Mesenchymal stem cell (in vitro differentiated cells and primary cell): ENCODE measurements around the gene QDPR.
A peak's percentile ranks its signal among the peaks of the same experiment; 100 is the strongest.

Source experiments
- DNase-seq: peaks from one replicate; pipeline ENCODE4 v3.0.0-alpha.2; 2013
- H2AFZ ChIP-seq: one replicate; pipeline ENCODE4 v1.6.1; 2013; ENCODE audit warnings: low read depth, mild to moderate bottlenecking, control low read depth, inconsistent platforms, low read length, moderate library complexity
- H2AK5ac ChIP-seq: 2 replicates; pipeline ENCODE4 v1.6.1; 2013; ENCODE audit warnings: low read length, moderate library complexity, mild to moderate bottlenecking, inconsistent platforms; ENCODE audit not compliant: severe bottlenecking
- H2BK120ac ChIP-seq: one replicate; pipeline ENCODE4 v1.6.1; 2013; ENCODE audit warnings: low read depth, mild to moderate bottlenecking, inconsistent platforms, low read length, moderate library complexity
- H2BK12ac ChIP-seq, 2 experiments: one replicate each; pipeline ENCODE4 v1.6.1; 2013; ENCODE audit warnings: inconsistent platforms in 2 of 2, low read length in 2 of 2, mild to moderate bottlenecking in 2 of 2, moderate library complexity in 2 of 2, control low read depth in 1 of 2
- H2BK15ac ChIP-seq: one replicate; pipeline ENCODE4 v1.6.1; 2013; ENCODE audit warnings: mild to moderate bottlenecking, low read depth, inconsistent platforms; ENCODE audit not compliant: poor library complexity, severe bottlenecking
- H2BK5ac ChIP-seq: 2 replicates; pipeline ENCODE4 v1.6.1; 2013; ENCODE audit warnings: low read depth, mild to moderate bottlenecking, low read length, control low read depth, inconsistent platforms; ENCODE audit not compliant: poor library complexity, severe bottlenecking
- H3K14ac ChIP-seq, 2 experiments: one replicate each; pipeline ENCODE4 v1.6.1; 2013; ENCODE audit warnings: inconsistent platforms in 2 of 2, low read length in 2 of 2, control low read depth in 1 of 2, mild to moderate bottlenecking in 1 of 2, moderate library complexity in 1 of 2
- H3K18ac ChIP-seq, 2 experiments: one replicate each; pipeline ENCODE4 v1.6.1; 2013; ENCODE audit warnings: inconsistent platforms in 2 of 2, low read length in 2 of 2, control low read depth in 1 of 2, low read depth in 1 of 2, mild to moderate bottlenecking in 1 of 2
- H3K23ac ChIP-seq, 2 experiments: one replicate each; pipeline ENCODE4 v1.6.1; 2013; ENCODE audit warnings: inconsistent platforms in 2 of 2, low read length in 2 of 2, mild to moderate bottlenecking in 2 of 2, moderate library complexity in 2 of 2, control low read depth in 1 of 2
- H3K27ac ChIP-seq: 2 replicates; pipeline ENCODE4 v1.5.1; 2013; ENCODE audit warnings: mild to moderate bottlenecking, moderate library complexity, low read length, control low read depth, inconsistent platforms; ENCODE audit not compliant: poor library complexity, severe bottlenecking
- H3K27me3 ChIP-seq, 2 experiments: 2 replicates each; pipeline versions ENCODE4 v1.6.1 to v1.7.0; 2013; ENCODE audit warnings: low read length in 2 of 2, mild to moderate bottlenecking in 2 of 2, moderate library complexity in 2 of 2, control low read depth in 1 of 2, inconsistent platforms in 1 of 2; ENCODE audit not compliant: control insufficient read depth in 1 of 2, insufficient read depth in 1 of 2
- H3K36me3 ChIP-seq, 2 experiments: 2 replicates each; pipeline versions ENCODE4 v1.6.1 to v1.7.0; 2013; ENCODE audit warnings: low read length in 2 of 2, control low read depth in 1 of 2, inconsistent platforms in 1 of 2, low read depth in 1 of 2, mild to moderate bottlenecking in 1 of 2; ENCODE audit not compliant: insufficient read depth in 2 of 2, control insufficient read depth in 1 of 2
- H3K4ac ChIP-seq, 2 experiments: one replicate each; pipeline ENCODE4 v1.6.1; 2013; ENCODE audit warnings: inconsistent platforms in 2 of 2, low read length in 2 of 2, mild to moderate bottlenecking in 2 of 2, moderate library complexity in 2 of 2, control low read depth in 1 of 2, low read depth in 1 of 2
- H3K4me1 ChIP-seq: 2 replicates; pipeline ENCODE4 v1.6.1; 2013; ENCODE audit warnings: low read depth, low read length, control low read depth; ENCODE audit not compliant: control insufficient read depth, insufficient read depth
- H3K4me2 ChIP-seq: 2 replicates; pipeline ENCODE4 v1.6.1; 2013; ENCODE audit warnings: low read length, mild to moderate bottlenecking, inconsistent platforms; ENCODE audit not compliant: poor library complexity, severe bottlenecking
- H3K4me3 ChIP-seq, 2 experiments: 2 replicates each; pipeline versions ENCODE4 v1.5.1 to v1.7.0; 2013; ENCODE audit warnings: low read length in 2 of 2, mild to moderate bottlenecking in 2 of 2, control low read depth in 1 of 2, low read depth in 1 of 2; ENCODE audit not compliant: insufficient read depth in 1 of 2
- H3K79me1 ChIP-seq: replicated peaks from 2 replicates; pipeline ENCODE4 v1.6.1; 2013; ENCODE audit warnings: mild to moderate bottlenecking, control low read depth, low read length, inconsistent platforms; ENCODE audit not compliant: poor library complexity, severe bottlenecking
- H3K9ac ChIP-seq: 2 replicates; pipeline ENCODE4 v1.7.0; 2013; ENCODE audit warnings: mild to moderate bottlenecking, low read length, moderate library complexity
- H3K9me3 ChIP-seq: 2 replicates; pipeline ENCODE4 v1.7.0; 2013; ENCODE audit warnings: mild to moderate bottlenecking, low read length; ENCODE audit not compliant: control insufficient read depth
- H4K8ac ChIP-seq: one replicate; pipeline ENCODE4 v1.6.1; 2013; ENCODE audit warnings: inconsistent platforms, mild to moderate bottlenecking, low read length, moderate library complexity
- H4K91ac ChIP-seq: one replicate; pipeline ENCODE4 v1.6.1; 2013; ENCODE audit warnings: mild to moderate bottlenecking, low read length, inconsistent platforms
- WGBS: methylation state at CpG from one replicate; pipeline ENCODE4 v1.1.7; 2013; ENCODE audit warnings: mixed read lengths; 5-methylcytosine and 5-hydroxymethylcytosine counted together

Gene QDPR

GRCh38 chr4:17491196-17491595, 20.7 kb downstream of the QDPR start:
- no peak overlapping the region for H2AK5ac ChIP-seq
- no peak overlapping the region for H2BK15ac ChIP-seq
- no peak overlapping the region for H2BK5ac ChIP-seq
- no peak overlapping the region for H3K23ac ChIP-seq
- H4K8ac ChIP-seq, result peak overlapping the region; percentile 13
- no peak overlapping the region for H3K27ac ChIP-seq
- H3K18ac ChIP-seq, result no peak overlapping the region
- no peak overlapping the region for H3K9ac ChIP-seq
- no peak overlapping the region for H3K4me3 ChIP-seq
- no peak overlapping the region for H2BK12ac ChIP-seq
- H3K79me1 ChIP-seq, result peaks cover 29% of the 10 kb centered on the region
- no peaks in the 10 kb centered on the region for H3K27me3 ChIP-seq
- no peak overlapping the region for H3K4me2 ChIP-seq
- peak overlapping the region; percentile 59 for H4K91ac ChIP-seq
- no peak overlapping the region for H2AFZ ChIP-seq
- H2BK120ac ChIP-seq, result no peak overlapping the region
- H3K4me1 ChIP-seq, result peaks cover 6% of the 10 kb centered on the region
- WGBS, result 100% methylated on average over 2 of the region's 3 CpGs
- peaks cover 44 to 70% of the 10 kb centered on the region in 2 experiments for H3K36me3 ChIP-seq
- H3K4ac ChIP-seq, result no peak overlapping the region
- no peaks in the 10 kb centered on the region for H3K9me3 ChIP-seq
- no peak for DNase-seq
- H3K14ac ChIP-seq, result no peak overlapping the region

- Histone ChIP-seq H3K18ac (no peak overlapping the region), H4K8ac (no peak overlapping the region), H3K27me3 (no peaks in the 10 kb centered on the region), H2AK5ac (no peak overlapping the region), H2BK120ac (no peak overlapping the region), H3K9ac (no peak overlapping the region), H3K79me1 (peaks cover 29% of the 10 kb centered on the region), H3K4me2 (no peak overlapping the region), H3K4ac (no peak overlapping the region), H2AFZ (no peak overlapping the region), H3K14ac (no peak overlapping the region), H3K4me1 (peaks cover 6% of the 10 kb centered on the region), H3K4me3 (no peak overlapping the region), H3K27ac (no peak overlapping the region), H3K23ac (no peak overlapping the region), H2BK15ac (no peak overlapping the region), H2BK5ac (no peak overlapping the region), H3K9me3 (no peaks in the 10 kb centered on the region), H2BK12ac (no peak overlapping the region), H3K36me3 (peaks cover 41 to 73% of the 10 kb centered on the region in 2 experiments), H4K91ac (no peak overlapping the region)
- WGBS, result 83% methylated on average over 6 of the region's 6 CpGs
- DNase-seq, result no peak
These were observed 21.3 kb downstream of the QDPR start for GRCh38 chr4:17490575-17491059.

- Histone ChIP-seq H3K18ac (no peak overlapping the region), H3K4me2 (no peak overlapping the region), H3K4me1 (peaks cover 6% of the 10 kb centered on the region), H2AK5ac (no peak overlapping the region), H3K4me3 (no peak overlapping the region), H3K79me1 (peaks cover 29% of the 10 kb centered on the region), H2BK12ac (no peak overlapping the region), H2BK120ac (no peak overlapping the region), H4K91ac (no peak overlapping the region), H4K8ac (no peak overlapping the region), H2BK5ac (no peak overlapping the region), H3K4ac (no peak overlapping the region), H3K27ac (no peak overlapping the region), H2AFZ (no peak overlapping the region), H3K27me3 (no peaks in the 10 kb centered on the region), H3K9ac (no peak overlapping the region), H3K9me3 (no peaks in the 10 kb centered on the region), H3K36me3 (peaks cover 39 to 74% of the 10 kb centered on the region in 2 experiments), H2BK15ac (no peak overlapping the region), H3K23ac (no peak overlapping the region), H3K14ac (no peak overlapping the region)
- DNase-seq, result no peak
- WGBS, result 91% methylated on average over 8 of the region's 8 CpGs
These were observed 22.2 kb downstream of the QDPR start for GRCh38 chr4:17489721-17490120.

GRCh38 chr4:17489123-17489522, 22.8 kb downstream of the QDPR start:
- no peak overlapping the region for H2AK5ac ChIP-seq
- peaks cover 29% of the 10 kb centered on the region for H3K79me1 ChIP-seq
- 94% methylated on average over 3 of the region's 5 CpGs for WGBS
- H3K9me3 ChIP-seq, result no peaks in the 10 kb centered on the region
- no peak overlapping the region for H2AFZ ChIP-seq
- no peak overlapping the region for H4K8ac ChIP-seq
- H2BK15ac ChIP-seq, result no peak overlapping the region
- no peak overlapping the region for H3K4me2 ChIP-seq
- H2BK12ac ChIP-seq, result no peak overlapping the region
- H3K23ac ChIP-seq, result no peak overlapping the region
- H3K27ac ChIP-seq, result no peak overlapping the region
- H3K4me3 ChIP-seq, result no peak overlapping the region
- no peak overlapping the region for H3K18ac ChIP-seq
- H3K14ac ChIP-seq, result no peak overlapping the region
- no peak overlapping the region for H3K9ac ChIP-seq
- no peaks in the 10 kb centered on the region for H3K27me3 ChIP-seq
- H2BK5ac ChIP-seq, result no peak overlapping the region
- DNase-seq, result no peak
- no peak overlapping the region for H3K4ac ChIP-seq
- no peak overlapping the region for H4K91ac ChIP-seq
- H3K4me1 ChIP-seq, result peaks cover 4% of the 10 kb centered on the region
- no peak overlapping the region for H2BK120ac ChIP-seq
- peaks cover 39 to 78% of the 10 kb centered on the region in 2 experiments for H3K36me3 ChIP-seq
